Erythroblast (primary cell): ENCODE data around the gene ANK3.

Experiments used
- GATA1 ChIP-seq: IDR thresholded peaks from 2 replicates; pipeline ENCODE4 v1.6.1; 2011; ENCODE audit warnings: low read depth, mild to moderate bottlenecking, control low read depth, low read length, moderate library complexity
- POLR2A ChIP-seq: IDR thresholded peaks from 2 replicates; pipeline ENCODE4 v1.6.1; 2011; ENCODE audit warnings: mild to moderate bottlenecking, low read length

DNA sequence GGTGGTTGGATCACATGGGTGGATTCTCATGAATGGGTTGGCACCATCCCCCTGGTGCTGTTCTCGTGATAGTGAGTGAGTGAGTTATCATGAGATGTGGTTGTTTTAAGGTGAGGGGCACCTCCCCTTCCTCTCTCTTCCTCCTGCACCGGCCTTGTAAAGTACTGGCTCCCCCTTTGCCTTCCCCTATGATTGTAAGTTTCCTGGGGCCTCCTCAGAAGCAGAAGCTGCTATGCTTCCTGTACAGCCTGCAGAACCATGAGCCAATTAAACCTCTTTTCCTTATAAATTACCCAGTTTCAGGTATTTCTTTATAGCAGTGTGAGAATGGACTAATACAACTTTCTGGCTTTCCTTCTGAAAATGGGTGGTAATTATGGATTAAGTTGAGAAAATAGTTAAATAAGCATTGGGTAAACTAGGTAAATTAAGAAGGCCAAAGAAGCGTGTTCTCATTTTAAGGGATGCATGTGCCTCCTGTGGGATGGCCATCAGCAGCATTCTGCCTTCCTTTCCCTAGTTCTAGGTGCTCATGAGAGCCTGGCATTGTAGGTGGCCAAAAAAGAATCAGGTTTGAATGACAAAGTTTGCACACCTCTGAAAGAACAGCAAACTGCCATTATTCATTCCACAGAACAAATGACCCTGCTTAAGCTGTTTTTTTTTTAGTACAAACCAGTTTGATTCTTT lies 242.0 kb downstream of the ANK3 start:
- TF ChIP-seq POLR2A (no peak), GATA1 (no peak)
